Stomach (tissue), 9 donors: Measurements from ENCODE around the gene EIF4E. TPM values are rescaled to one million over a fixed set of nuclear protein-coding genes. Genes with fewer than 3 reads are reported as not detected.

ENCODE experiments used
- DNase-seq, 2 donors: peaks; one replicate each; pipeline versions ENCODE4 v3.0.0 to v3.0.0-alpha.2; 2013 to 2019
- H3K27ac ChIP-seq, 5 donors: fragments of 200-600 bp in 4 of 5; sonication (generic) in 4 of 5; one replicate each; pipeline ENCODE4 v1.5.1; 2013 to 2019; ENCODE audit warnings: mild to moderate bottlenecking in 1 of 5, moderate library complexity in 1 of 5
- H3K27me3 ChIP-seq, 3 donors: fragments of 200-600 bp; sonication (generic); one replicate each; pipeline ENCODE4 v1.5.1; 2017 to 2019; ENCODE audit warnings: mixed run types in 1 of 3
- H3K36me3 ChIP-seq, 4 donors: fragments of 200-600 bp; sonication (generic); 1 replicate in 3 of 4; 2 replicates in 1 of 4; pipeline ENCODE4 v1.5.1; 2016 to 2019
- H3K4me1 ChIP-seq, 4 donors: fragments of 200-600 bp; sonication (generic); one replicate each; pipeline ENCODE4 v1.5.1; 2016 to 2019
- H3K4me3 ChIP-seq, 4 donors: fragments of 200-600 bp; sonication (generic) in 3 of 4; one replicate each; pipeline ENCODE4 v1.5.1; 2016 to 2019; ENCODE audit warnings: mild to moderate bottlenecking in 1 of 4
- H3K9me3 ChIP-seq, 4 donors: fragments of 200-600 bp; sonication (generic); one replicate each; pipeline ENCODE4 v1.5.1; 2016 to 2019
- CTCF ChIP-seq, 7 experiments: fragments of 450-650 bp in 4 of 7; fragments of 200-600 bp in 3 of 7; sonication (generic) in 3 of 7; IDR thresholded peaks; one replicate each; pipeline ENCODE4 v1.5.1; 2016 to 2019; ENCODE audit warnings: antibody characterized with exemption in 7 of 7, control low read depth in 2 of 7, mild to moderate bottlenecking in 1 of 7
- EP300 ChIP-seq: sonication (generic); formaldehyde crosslinking; IDR thresholded peaks from one replicate; pipeline ENCODE4 v1.6.1; 2017; ENCODE audit warnings: antibody characterized with exemption
- POLR2A ChIP-seq, 4 donors: fragments of 450-650 bp; IDR thresholded peaks; one replicate each; pipeline ENCODE4 v1.6.1; 2016; ENCODE audit warnings: antibody characterized with exemption in 4 of 4, control low read depth in 2 of 4, mild to moderate bottlenecking in 1 of 4, moderate library complexity in 1 of 4
- POLR2AphosphoS5 ChIP-seq, 3 donors: sonication (generic); formaldehyde crosslinking; IDR thresholded peaks; one replicate each; pipeline ENCODE4 v1.6.1; 2016; ENCODE audit warnings: antibody characterized with exemption in 3 of 3
- WGBS, 5 donors: extraction: QIAGEN DNeasy Blood & Tissue Kit in 3 of 5; methylation state at CpG; one replicate each; pipeline versions ENCODE4 v1.1.5 to v1.1.7; 2013 to 2018; 5-methylcytosine and 5-hydroxymethylcytosine counted together
- intact Hi-C: fragments of 100-400 bp; cut with DNase I; formaldehyde crosslinking; loops from one replicate; pipeline ENCODE4 v1.15.1; 2023; ENCODE audit warnings: low total_unique reads
- polyA plus RNA-seq, 3 donors: library from polyadenylated mRNA; stranded (reverse); fragments of 200-250 nt; gene quantifications; one replicate each; pipeline ENCODE4 v1.2.3, GENCODE V29; 2013
- total RNA-seq, 5 donors: library from RNA; depleted of rRNA; stranded (reverse); fragments of >200 nt; gene quantifications; one replicate each; pipeline versions ENCODE4 v1.1.0 to v1.2.3, GENCODE V29; 2014 to 2016
- donor health status: healthy with polysubstance abuse.
- donor health status: Bipolar disorder and iron deficiency.
- donor health status: healthy.

Gene EIF4E
- total and polyA plus RNA-seq, 8 donors: 7.0 to 148 (median 53.5) TPM

DNA sequence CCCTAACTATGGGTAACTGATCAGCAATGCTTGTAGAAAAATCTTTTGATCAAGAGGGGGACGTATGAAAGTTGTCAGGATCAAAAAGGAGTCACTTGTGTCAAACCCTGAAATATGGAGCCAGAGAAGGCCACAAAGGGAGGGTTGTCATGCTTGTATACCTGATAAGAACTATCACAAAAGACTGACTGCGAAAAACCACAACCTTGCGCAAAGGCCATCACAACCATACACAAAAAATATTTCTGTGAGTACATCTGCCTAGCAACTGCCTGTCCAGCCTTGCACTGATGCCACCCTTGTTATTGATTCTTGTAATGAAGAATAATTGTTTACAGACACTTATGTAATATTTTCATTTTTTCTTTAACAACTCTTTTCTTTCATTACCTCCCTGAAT is 22.8 kb upstream of the EIF4E start:
- H3K27me3 ChIP-seq: no peaks in the 10 kb centered on the region
- intact Hi-C loops: no loop called here
- no peak for TF ChIP-seq CTCF (IDR thresholded peaks at IDR 0.05)
- no peak for TF ChIP-seq POLR2AphosphoS5 (IDR thresholded peaks at IDR 0.05)
- TF ChIP-seq EP300: no peak
- TF ChIP-seq POLR2A (IDR thresholded peaks at IDR 0.05): no peak
- H3K27ac ChIP-seq: no peak overlapping the region
- no peak overlapping the region for H3K4me3 ChIP-seq
- DNase-seq: no peak
- no peaks in the 10 kb centered on the region for H3K9me3 ChIP-seq
- no peaks in the 10 kb centered on the region for H3K4me1 ChIP-seq
- no peaks in the 10 kb centered on the region for H3K36me3 ChIP-seq
- WGBS, 5 donors: 83 to 93% (median 89%) methylated on average over 3 of the region's 3 CpGs

GRCh38 chr4:98950925-98951324 is 22.0 kb upstream of the EIF4E start:
- no peaks in the 10 kb centered on the region for H3K4me1 ChIP-seq
- no peaks in the 10 kb centered on the region for H3K36me3 ChIP-seq
- no peak for DNase-seq
- 75 to 93% (median 85%) methylated on average over 1 of the region's 1 CpG for WGBS, 5 donors
- no peaks in the 10 kb centered on the region for H3K27me3 ChIP-seq
- intact Hi-C loops: no loop called here
- TF ChIP-seq POLR2A (IDR thresholded peaks at IDR 0.05) (no peak), EP300 (no peak), POLR2AphosphoS5 (IDR thresholded peaks at IDR 0.05) (no peak), CTCF (IDR thresholded peaks at IDR 0.05) (no peak)
- no peaks in the 10 kb centered on the region for H3K9me3 ChIP-seq
- no peak overlapping the region for H3K27ac ChIP-seq
- no peak overlapping the region for H3K4me3 ChIP-seq

- Histone ChIP-seq H3K36me3 (no peaks in the 10 kb centered on the region), H3K9me3 (no peaks in the 10 kb centered on the region), H3K27me3 (no peaks in the 10 kb centered on the region), H3K27ac (no peak overlapping the region), H3K4me1 (no peaks in the 10 kb centered on the region), H3K4me3 (no peak overlapping the region)
- TF ChIP-seq POLR2AphosphoS5 (IDR thresholded peaks at IDR 0.05) (no peak), EP300 (no peak), POLR2A (IDR thresholded peaks at IDR 0.05) (no peak), CTCF (IDR thresholded peaks at IDR 0.05) (no peak)
- WGBS, 5 donors: 62 to 92% (median 88%) methylated on average over 1 of the region's 1 CpG
- intact Hi-C loops: no loop called here
- DNase-seq: no peak
Observed at GRCh38 chr4:98946359-98946758, 17.4 kb upstream of the EIF4E start.

DNA sequence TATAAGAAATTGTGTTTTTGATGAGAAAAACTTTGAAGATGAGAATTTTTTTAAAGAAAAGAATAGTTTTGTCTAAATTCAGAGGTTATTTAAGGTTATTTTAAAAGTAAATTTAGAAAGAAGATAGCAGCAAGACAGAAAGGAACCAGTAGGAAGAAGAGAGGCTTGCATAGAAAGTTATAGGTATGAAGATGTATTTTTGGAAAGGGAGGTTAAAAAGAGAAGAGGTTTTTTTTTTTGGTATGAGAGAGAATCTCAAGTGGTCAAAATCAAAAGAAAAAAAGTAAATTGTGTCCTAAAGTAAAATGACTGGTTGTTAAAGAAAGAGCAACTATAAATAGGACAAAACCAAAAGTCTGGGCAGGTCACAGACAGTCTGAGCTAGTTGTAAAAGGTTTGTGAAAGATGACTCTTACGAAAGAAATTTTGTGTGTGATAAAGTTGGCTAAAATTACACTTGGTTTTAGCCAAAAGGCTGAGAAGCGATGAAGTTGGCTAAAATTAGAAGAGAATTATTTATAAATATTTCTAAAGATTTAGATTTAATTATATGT is 16.4 kb upstream of the EIF4E start:
- no peaks in the 10 kb centered on the region for H3K36me3 ChIP-seq
- no peaks in the 10 kb centered on the region for H3K9me3 ChIP-seq
- H3K4me3 ChIP-seq: no peak overlapping the region
- no peaks in the 10 kb centered on the region for H3K27me3 ChIP-seq
- H3K27ac ChIP-seq: no peak overlapping the region
- no peak for TF ChIP-seq CTCF (IDR thresholded peaks at IDR 0.05)
- TF ChIP-seq EP300: no peak
- TF ChIP-seq POLR2AphosphoS5 (IDR thresholded peaks at IDR 0.05): no peak
- TF ChIP-seq POLR2A (IDR thresholded peaks at IDR 0.05): no peak
- WGBS, 5 donors: 79 to 93% (median 89%) methylated on average over 2 of the region's 2 CpGs
- no peak for DNase-seq
- intact Hi-C loops: no loop called here
- no peaks in the 10 kb centered on the region for H3K4me1 ChIP-seq
